GM18511 (cell line): ENCODE data around the gene DBT.
"Not testable (repeated sequence)": the region's sequence is repeated elsewhere in the genome, so short reads cannot be mapped to it uniquely, and the experiment has no call there.

Experiments used
- ATAC-seq: cut with Tn5 transposase; IDR thresholded peaks from one replicate; pipeline ENCODE4 v1.9.1; 2021; ENCODE audit warnings: mild to moderate bottlenecking, moderate library complexity; ENCODE audit not compliant: unreplicated experiment

Gene DBT

DNA sequence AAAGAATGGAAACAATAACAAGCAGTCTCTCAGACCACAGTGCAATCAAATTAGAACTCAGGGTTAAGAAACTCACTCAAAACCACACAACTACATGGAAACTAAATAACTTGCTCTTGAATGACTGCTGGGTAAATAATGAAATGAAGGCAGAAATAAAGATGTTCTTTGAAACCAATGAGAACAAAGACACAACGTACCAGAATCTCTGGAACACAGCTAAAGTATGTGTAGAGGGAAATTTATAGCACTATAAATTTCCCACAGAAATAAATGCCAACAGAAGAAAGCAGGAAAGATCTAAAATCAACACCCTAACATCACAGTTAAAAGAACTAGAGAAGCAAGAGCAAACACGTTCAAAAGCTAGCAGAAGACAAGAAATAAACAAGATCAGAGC, 46.9 kb downstream of the DBT start:
- not testable (repeated sequence) for ATAC-seq

DNA sequence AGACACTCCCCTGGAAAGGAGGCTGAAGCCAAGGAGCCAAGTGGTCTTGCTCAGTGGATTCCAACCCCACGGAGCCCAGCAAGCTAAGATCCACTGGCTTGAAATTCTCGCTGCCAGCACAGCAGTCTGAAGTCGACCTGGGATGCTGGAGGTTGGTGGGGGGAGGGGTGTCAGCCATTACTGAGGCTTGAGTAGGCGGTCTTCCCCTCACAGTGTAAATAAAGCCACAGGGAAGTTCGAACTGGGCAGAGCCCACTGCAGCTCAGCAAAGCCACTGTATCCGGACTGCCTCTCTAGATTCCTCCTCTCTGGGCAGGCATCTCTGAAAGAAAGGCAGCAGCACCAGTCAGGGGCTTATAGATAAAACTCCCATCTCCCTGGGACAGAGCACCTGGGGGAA, 49.6 kb downstream of the DBT start:
- ATAC-seq: not testable (repeated sequence)

DNA sequence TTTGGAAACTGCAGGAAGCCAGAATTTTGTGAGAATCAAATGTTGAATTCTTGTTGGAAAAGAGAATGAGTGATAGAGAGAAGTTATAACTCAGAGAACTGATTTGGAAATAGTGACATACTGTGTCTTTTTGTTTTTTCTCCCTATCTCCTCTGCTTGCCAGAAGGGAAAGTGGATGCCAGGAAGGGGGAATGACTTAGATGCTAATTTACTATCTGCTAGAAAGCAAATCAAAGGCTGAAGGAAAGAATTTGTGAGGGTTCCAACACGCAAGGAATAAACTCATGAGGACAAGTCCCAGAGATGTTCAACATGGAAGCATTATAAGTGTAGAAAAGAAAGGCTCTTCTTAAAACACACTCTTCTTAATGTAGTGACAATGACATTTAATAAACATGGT, 51.0 kb downstream of the DBT start:
- no peak for ATAC-seq

DNA sequence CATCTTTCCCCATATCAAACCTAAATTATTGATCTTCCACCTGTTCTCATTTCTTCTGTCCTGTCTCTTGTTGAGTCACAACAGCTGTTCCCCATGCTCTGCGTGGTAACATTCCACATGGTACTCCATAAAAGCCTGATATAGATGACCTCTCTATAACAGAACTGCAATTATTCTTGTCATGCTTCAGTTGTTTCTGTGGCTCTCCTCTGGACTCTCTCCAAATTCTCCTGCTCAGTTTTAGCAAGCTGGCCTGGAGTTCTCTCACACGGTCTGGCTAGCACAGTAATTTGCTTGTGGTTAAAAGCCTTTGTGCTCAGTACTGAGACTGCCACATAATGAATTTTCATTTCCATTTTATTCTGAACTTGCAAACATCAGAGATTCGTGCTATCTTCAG, 61.0 kb downstream of the DBT start:
- ATAC-seq: no peak

DNA sequence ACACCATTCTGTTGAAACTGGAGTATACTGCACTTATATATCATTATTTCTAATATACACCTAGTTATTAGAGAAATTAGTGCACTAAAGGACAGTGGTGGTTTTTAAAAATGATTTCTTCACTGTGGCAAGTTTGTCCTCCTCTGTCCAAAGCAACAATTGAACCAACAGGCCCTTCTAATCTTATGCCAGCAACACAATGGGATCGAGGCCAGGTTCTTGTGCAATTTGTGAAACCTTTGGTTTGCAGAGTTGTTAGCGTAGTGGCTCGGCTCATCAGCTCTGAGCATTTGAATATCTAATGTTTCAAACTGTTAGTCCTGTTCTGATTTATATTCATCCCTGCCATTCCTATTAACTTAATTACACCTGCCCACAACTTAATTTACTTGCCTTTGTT, 61.7 kb downstream of the DBT start:
- no peak for ATAC-seq

DNA sequence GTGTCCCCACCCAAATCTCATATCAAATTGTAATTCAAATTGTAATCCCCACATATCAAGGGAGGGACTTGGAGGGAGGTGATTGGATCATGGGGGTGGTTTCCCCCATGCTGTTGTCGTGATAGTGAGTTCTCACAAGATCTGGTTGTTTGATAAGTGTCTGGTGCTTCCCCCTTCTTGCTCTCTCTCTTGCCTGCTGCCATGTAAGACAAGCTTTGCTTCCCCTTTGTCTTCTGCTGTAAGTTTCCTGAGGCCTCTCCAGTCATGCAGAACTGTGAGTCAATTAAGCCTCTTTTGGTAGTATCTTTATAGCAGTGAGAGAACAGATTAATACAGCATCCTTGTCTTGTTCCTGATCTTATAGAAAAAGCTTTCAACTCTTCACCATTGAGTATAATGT, 65.1 kb downstream of the DBT start:
- ATAC-seq: peak; percentile 83

DNA sequence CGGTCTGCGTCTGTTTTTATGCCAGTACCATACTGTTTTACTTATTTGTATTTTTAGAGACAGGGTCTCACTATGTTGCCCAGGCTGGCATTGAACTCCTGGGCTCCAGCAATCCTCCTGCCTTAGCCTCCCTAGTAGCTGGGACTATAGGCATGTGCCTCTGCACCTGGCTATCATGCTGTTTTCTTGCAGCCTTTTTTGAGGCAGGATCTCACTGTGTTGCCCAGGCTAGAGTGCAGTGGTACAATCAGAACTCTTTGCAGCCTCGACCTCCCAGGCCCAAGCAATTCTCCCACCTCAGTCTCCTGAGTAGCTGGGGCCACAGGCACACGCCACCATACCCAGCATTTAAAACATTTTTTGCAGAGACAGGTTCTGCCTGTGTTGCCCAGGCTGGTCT, 66.3 kb downstream of the DBT start:
- no peak for ATAC-seq

DNA sequence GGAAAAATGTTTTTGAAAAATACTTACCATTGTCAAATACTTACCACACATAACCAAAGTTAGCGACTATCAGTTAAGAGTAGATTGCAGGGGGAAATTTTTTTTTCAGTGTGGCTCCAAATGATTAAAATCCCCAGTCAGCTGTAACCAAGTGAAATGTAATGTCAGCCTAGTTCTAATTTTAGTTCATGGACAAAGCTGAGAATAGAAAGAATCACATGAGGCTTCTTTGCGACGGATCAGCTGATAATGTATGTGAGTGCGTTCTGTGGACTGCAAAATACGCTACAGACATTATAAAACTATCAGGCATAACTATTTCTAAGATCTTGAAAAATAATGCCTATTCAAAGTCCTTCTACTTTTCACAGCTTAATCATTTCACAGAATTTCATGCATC, 71.5 kb downstream of the DBT start, which contains the start of gene LRRC39:
TSS of gene LRRC39 (minus strand) at position 166 of the 400 bp plus-strand sequence. CDS start 9,740 bp downstream, outside the sequence.
- ATAC-seq: no peak

DNA sequence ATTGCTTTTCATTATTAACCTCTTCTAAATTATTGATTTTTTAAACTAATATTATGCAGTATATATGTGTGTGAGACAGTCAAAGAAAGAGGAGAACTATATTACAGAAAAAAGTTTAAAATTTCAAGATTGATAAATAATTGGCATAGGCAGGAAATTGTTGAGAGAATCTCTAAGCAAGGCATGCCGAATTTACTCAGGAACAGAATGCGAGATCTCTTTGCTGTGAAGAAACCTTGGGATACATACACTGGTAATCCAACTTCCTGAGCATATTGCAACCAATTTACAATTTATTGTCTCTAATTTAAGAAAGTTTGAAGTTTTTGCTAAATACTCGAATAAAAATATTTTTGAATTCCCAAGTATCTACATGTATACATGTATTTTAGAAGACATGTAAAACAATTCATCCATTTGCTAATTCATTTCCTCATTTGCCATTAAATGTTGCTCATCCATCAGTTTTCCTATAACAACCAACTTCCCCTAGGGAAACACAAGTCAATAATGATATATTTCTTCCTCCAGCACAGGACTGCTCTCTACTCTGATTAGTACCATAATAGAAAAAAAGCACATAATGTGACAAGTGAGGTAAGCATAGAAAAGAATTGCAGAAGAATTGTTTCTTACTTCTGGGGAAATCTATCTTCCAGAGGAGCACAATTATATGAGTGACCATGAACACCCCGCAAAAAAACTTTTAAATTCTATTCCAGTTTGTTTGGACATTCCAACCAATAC, 72.2 kb downstream of the DBT start:
- ATAC-seq: no peak

DNA sequence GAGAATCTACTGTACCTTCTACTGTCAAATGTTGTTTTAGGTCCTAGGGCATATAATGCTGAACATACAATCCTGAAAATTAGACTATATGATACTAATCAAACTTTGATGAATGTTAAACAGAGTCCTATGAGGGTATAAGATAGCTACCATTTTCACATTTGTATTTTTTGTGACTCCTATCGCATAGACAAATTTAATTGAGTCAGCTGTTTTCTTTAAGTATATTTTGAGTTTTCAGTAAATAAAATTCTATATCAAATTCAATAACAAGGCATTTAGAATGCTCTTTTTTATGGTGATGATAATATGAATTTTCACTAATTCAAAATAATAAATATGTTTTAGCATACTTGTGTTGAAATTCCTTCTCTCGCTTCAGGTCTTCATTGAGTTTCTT, 81.6 kb downstream of the DBT start:
- ATAC-seq: no peak

DNA sequence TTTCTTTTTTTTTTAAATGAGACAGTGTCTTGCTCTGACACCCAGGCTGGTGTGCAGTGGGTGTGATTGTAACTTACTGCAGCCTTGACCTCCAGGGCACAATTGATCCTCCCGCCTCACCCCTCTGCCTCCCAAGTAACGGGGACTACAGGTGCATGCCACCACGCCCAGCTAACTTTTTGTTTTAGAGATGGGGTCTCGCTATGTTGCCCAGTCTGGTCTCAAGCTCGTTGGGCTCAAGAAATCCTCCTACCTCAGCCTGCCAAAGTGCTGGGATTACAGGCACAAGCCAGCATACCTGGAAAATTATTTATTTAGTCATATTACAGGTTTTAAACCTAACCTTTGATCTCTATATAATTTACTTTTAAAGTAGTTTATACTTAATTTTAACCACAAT, 84.9 kb downstream of the DBT start:
- ATAC-seq: no peak

DNA sequence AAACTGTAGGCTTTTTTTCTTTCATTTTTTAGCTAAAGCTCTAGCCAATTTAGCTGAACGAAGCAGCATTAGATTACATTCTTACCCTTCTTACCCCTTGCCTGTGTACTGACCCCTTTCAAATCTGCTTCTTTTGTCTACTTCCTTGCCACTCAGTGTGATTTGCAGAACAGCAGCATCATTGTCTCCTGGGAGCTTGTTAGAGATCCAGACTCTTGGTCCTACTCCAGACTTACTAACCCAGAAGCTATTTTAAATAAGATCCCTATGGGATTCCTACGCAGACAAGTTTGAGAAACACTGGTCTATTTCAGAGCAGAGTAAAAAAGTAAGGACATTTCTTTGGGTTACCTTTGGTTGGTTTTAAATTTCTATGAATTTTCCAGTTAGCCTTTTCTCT, 85.4 kb downstream of the DBT start:
- ATAC-seq: no peak

DNA sequence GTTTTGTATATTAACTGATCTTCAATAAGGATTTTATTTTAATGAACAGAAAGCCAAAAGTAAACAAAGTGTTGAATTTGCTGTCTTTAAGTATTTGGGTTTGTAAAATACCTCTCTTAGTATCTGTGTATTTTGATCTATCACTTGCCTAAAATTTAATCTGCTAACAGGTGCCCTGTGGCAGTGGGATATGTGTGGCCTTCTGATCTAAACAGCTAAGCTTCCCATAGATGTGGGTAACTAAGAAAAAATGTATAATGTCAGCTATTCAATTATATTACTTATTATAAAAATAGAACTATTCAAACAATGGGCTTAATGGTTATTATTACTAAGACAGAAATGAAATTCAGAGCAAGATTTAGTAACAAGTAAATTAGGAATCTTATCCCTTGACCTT, 86.8 kb downstream of the DBT start:
- ATAC-seq: no peak

DNA sequence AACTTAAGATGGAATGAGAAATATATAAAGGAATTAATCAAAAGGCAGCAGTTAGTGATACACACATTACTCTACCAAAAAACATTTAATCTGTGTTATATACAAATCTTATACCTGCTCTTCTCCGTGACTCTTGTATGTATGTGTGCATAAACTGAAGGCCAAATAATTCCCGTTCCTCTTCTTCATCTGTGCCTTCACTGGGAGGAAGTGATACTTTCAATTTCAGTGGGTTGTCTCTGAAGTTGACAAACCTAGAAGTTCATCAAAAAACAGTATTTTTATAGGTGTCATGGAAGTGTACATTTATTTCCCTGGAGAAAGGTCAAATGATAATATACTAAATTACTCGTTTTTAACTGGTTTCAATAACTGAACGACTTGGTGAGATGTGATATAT, 97.4 kb downstream of the DBT start:
- peak; percentile 92 for ATAC-seq

DNA sequence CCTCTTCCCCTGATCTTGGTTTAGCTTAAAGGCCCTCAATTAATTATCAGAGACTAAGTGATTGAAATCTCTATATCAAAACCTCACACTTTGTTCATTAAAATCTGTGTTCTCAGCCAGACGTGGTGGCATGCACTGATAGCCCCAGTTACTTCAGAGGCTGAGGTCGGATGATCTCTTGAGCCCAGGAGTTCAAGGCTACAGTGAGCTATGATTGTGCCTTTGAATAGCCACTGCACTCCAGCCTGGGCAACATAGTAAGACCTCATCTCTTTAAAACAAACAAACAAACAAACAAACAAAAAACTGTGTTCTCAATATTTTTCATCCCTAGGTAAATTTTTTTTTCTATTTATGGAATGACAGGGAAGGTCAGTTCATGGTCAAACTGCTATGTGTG, 98.0 kb downstream of the DBT start:
- no peak for ATAC-seq

DNA sequence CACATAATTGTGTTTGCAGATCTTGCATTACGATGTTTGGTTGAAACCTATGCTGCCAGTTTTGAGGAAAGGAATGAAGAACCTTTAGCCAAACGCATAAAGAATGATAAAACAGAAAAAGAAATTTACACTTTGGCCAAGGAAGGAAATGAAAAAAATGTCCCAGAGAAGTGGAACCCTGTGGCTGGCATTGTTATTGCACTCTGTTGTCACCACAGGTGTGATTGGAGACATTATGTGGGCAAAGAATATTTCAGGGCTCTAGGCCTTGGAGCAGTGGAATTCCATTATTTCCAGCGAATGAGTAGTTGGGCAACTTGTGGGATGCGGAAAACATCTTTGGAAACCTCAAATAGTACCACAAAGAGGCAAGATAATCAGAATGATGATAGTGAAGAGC, 101.8 kb downstream of the DBT start:
- no peak for ATAC-seq

DNA sequence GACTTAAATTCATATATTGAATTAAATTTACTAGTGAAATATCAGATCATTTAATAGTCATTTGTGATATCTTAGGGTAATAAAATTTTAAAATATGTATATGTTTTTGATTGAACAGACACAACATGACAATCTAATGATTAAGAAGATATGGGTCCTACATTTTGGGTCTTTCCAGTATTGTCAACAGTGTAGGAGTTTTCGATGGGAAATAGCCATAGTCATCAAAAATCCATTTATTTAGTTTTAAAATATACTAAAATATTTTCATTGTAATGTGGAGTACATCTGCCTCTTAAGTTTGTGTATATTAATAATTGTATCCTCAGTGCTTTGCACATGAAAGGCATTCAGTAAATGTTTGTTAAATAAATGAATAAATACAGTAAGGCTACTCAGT, 102.7 kb downstream of the DBT start:
- no peak for ATAC-seq

DNA sequence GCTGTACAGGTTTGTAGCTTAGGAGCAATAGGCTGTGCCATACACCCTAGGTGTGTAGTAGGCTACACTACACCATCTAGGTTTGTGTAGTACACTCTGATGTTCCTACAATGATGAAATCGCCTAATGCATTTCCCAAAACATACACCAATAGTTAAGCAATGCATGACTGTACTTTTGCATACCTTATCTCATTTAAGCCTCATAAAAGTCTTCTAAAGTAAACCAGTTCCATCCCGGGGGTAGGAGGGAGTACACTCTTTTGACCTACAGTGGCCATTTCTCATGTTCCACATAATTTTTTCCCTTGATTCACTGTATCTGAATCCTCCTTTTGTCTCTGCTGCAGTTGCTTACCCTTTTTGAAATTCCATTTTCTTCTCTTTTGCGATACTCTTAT, 104.5 kb downstream of the DBT start:
- ATAC-seq: no peak

DNA sequence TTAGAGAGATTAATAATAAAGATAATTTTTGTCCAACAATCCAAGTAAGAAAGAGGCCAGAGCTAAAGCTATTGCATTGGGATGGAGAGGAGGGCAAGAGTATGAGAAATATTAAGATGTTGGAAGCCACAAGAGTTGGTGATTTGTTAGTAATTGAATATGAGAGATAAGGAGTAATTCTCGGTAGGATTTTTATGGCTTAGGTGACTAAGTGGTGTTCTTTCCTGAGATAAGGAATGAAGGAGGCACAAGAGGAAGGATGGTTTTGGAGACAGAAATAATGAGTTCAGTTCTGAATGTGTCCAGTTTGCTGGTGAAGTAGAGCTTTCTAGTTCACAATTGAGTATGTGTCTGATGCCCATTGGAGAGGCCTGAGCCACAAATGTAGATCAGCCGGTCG, 107.3 kb downstream of the DBT start:
- ATAC-seq: no peak

DNA sequence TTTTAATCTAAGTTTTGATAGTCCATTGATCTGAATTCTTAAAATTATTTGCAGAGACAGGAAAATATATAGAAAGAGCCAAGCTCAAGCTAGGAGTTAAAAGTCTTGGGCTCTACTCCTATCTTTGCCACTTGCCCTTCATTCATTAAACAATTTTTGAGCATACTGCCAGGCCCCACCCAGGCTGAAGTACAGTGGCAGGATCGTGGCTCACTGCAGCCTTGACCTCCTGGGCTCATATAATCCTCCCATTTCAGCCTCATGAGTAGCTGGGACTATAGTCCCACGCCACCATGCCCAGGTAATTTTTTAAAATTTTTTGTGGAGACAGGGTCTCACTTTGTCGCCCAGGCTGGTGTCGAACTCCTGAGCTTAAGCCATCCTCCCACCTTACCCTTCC, 108.4 kb downstream of the DBT start:
- ATAC-seq: no peak

DNA sequence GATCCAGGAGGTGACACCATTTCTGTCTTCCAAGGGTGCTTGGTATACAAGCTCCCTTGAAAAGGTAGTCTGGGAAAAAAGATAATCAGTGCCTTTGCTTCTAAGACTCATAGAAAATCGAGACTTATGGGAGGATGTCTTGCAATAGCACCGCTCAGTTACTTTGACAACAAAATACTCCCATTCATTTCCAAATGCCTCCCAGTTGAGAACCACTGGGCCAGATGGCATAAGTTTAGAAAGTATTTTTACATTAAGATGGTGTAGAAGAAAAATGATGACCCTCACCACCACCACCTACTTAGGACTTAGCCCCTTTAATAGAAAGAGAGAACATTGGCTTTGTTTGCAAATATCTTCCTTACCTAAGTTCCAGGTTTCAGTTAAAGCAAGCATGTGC, 112.0 kb downstream of the DBT start:
- no peak for ATAC-seq
